Lower lobe of right lung (tissue), 2 donors: ENCODE results near the gene LPO. TPM values are rescaled to one million over a fixed set of nuclear protein-coding genes. Genes with fewer than 3 reads are reported as not detected.
A peak's percentile ranks its signal among the peaks of the same experiment; 100 is the strongest.

Experiments
- ATAC-seq, 2 donors: fragments of 200-7000 bp; cut with Tn5 transposase; one replicate each; pipeline ENCODE4 v1.9.1; 2020 to 2022; ENCODE audit warnings: mild to moderate bottlenecking in 2 of 2, moderate library complexity in 2 of 2
- DNase-seq: peaks from one replicate; pipeline ENCODE4 v3.0.0-alpha.2; 2020
- H3K27ac ChIP-seq: fragments of 200-600 bp; one replicate; pipeline ENCODE4 v1.8.0; 2022
- H3K27me3 ChIP-seq: fragments of 200-600 bp; one replicate; pipeline ENCODE4 v1.8.0; 2022; ENCODE audit warnings: low read depth
- H3K36me3 ChIP-seq: fragments of 200-600 bp; one replicate; pipeline ENCODE4 v1.8.0; 2022; ENCODE audit warnings: mild to moderate bottlenecking
- H3K4me1 ChIP-seq: fragments of 200-600 bp; one replicate; pipeline ENCODE4 v1.8.0; 2022
- H3K4me3 ChIP-seq: fragments of 200-600 bp; one replicate; pipeline ENCODE4 v1.8.0; 2022; ENCODE audit warnings: mild to moderate bottlenecking
- H3K9me3 ChIP-seq: fragments of 200-600 bp; one replicate; pipeline ENCODE4 v1.8.0; 2022
- CTCF ChIP-seq: fragments of 200-600 bp; IDR thresholded peaks from one replicate; pipeline ENCODE4 v1.8.0; 2022; ENCODE audit warnings: antibody characterized with exemption, mild to moderate bottlenecking
- intact Hi-C: fragments of 100-400 bp; cut with DNase I; formaldehyde crosslinking; loops from one replicate; pipeline ENCODE4 v1.11.0; 2022
- total RNA-seq: library from RNA; stranded (reverse); fragmentation: NEBNext Ultra II Directional; extraction: Animal tissue kit (Norgen Biotek cat#: 25700); gene quantifications from one replicate; pipeline ENCODE4 v1.2.1, GENCODE V29; 2021
- donor health status: DM: no; HTN: yes; CAD: no; lungs with severe emphysema.

The LPO gene
- total RNA-seq, 1 donor from 2014 or later, result not detected

GRCh38 chr17:58304750-58305486, 66.5 kb downstream of the LPO start:
- Histone ChIP-seq H3K9me3 (no peaks in the 10 kb centered on the region), H3K4me1 (no peaks in the 10 kb centered on the region), H3K27ac (no peak overlapping the region), H3K4me3 (no peak overlapping the region), H3K27me3 (no peaks in the 10 kb centered on the region), H3K36me3 (no peaks in the 10 kb centered on the region)
- intact Hi-C loops, result no loop called here
- ATAC-seq (no peak), DNase-seq (no peak)
- TF ChIP-seq CTCF, result no peak

DNA sequence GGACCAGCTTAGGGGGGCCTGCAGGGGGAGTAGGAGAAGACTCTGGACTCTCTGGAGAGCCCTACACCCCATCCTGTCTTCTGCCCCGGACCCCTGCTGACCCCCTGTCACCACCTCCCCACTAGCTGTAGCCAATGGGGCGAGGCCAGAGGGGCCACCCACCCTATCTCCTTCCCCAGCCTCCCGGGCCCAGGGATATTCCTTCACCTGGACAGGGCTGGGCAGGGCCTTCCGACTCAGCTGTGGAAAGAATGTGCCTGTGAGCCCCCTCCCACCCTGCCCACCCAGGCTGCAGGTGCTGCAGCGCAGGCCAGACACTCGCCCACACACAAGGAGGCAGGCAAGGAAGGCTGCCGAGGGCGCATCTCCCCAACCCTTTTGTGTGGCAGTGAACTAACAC, 67.2 kb downstream of the LPO start:
- intact Hi-C loops, result no loop called here
- Histone ChIP-seq H3K27me3 (no peaks in the 10 kb centered on the region), H3K4me1 (no peaks in the 10 kb centered on the region), H3K27ac (no peak overlapping the region), H3K4me3 (no peak overlapping the region), H3K36me3 (no peaks in the 10 kb centered on the region), H3K9me3 (no peaks in the 10 kb centered on the region)
- DNase-seq (no peak), ATAC-seq (no peak)
- no peak for TF ChIP-seq CTCF

GRCh38 chr17:58306131-58306951, 68.0 kb downstream of the LPO start:
- ATAC-seq, result no peak
- intact Hi-C loops, result no loop called here

GRCh38 chr17:58307468-58308172, 69.2 kb downstream of the LPO start:
- H3K4me1 ChIP-seq, result no peaks in the 10 kb centered on the region
- ATAC-seq (no peak), DNase-seq (no peak)
- no peak for TF ChIP-seq CTCF
- H3K4me3 ChIP-seq, result no peak overlapping the region
- no peaks in the 10 kb centered on the region for H3K36me3 ChIP-seq
- intact Hi-C loops, result no loop called here
- no peaks in the 10 kb centered on the region for H3K9me3 ChIP-seq
- H3K27ac ChIP-seq, result no peak overlapping the region
- no peaks in the 10 kb centered on the region for H3K27me3 ChIP-seq

More at GRCh38 chr17:58306131-58306951, 68.0 kb downstream of the LPO start:
- no peak overlapping the region for H3K27ac ChIP-seq
- no peaks in the 10 kb centered on the region for H3K4me1 ChIP-seq
- no peak for TF ChIP-seq CTCF
- H3K27me3 ChIP-seq, result no peaks in the 10 kb centered on the region
- no peaks in the 10 kb centered on the region for H3K36me3 ChIP-seq
- no peaks in the 10 kb centered on the region for H3K9me3 ChIP-seq
- no peak for DNase-seq
- H3K4me3 ChIP-seq, result no peak overlapping the region

- H3K36me3 ChIP-seq, result no peaks in the 10 kb centered on the region
- no peaks in the 10 kb centered on the region for H3K27me3 ChIP-seq
- TF ChIP-seq CTCF, result peak; percentile 24
- H3K27ac ChIP-seq, result no peak overlapping the region
- ATAC-seq, result peak; percentile 35 to 36
- H3K4me3 ChIP-seq, result no peak overlapping the region
- H3K4me1 ChIP-seq, result no peaks in the 10 kb centered on the region
- DNase-seq, result no peak
- intact Hi-C loops, result no loop called here
- H3K9me3 ChIP-seq, result no peaks in the 10 kb centered on the region
Observed at GRCh38 chr17:58308173-58308984, 70.0 kb downstream of the LPO start.
